ENCODE data around the gene SELENOV. TPM values are rescaled to one million over a fixed set of nuclear protein-coding genes. Genes with fewer than 3 reads are reported as not detected.

The SELENOV gene
- total and polyA plus RNA-seq, 8 donors, result not detected

DNA sequence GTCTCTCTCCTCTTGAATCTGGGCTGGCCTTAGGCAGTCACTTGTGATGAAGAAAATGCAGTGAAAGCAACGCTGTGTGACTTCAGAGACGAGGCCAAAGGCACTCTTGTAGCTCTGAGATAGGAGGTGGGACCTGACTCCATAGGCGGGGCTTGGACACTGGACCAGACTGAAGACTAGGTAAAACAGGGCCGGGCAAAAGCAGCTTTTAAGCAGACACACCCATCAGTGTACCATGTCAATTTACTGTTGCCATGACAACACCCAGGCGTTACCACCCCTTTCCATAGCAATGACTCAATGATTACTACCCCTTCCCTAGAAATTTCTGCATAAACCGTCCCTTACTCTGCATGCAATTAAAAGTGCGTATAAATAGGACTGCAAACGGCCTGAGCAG is 31.7 kb downstream of the SELENOV start:
- WGBS, 2 donors, result 33 to 41% methylated on average over 8 of the region's 8 CpGs

DNA sequence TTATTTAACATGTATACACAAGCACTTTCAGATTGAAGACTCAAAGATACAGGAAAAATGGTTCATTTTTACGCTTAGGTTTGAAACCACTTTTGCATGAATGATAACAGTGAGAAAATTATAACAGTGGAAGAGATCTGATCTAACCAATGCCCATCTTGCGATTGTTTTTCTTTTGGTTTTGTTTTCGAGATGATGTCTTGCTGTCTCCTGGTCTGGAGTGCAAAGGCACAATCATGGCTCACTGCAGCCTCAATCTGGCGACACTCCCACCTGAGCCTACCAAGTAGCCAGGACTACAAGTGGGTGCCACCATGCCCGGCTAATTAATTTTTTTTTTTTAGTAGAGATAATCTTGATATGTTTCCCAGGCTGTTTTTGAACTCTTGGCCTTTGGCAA is 35.3 kb downstream of the SELENOV start:
- DNase-seq (no peak), FAIRE-seq (no peak), ATAC-seq (no peak)
- Histone ChIP-seq H3K9me3 (no peaks in the 10 kb centered on the region), H3K27ac (no peak overlapping the region), H3K27me3 (no peaks in the 10 kb centered on the region), H3K4me3 (no peak overlapping the region), H3K36me3 (no peaks in the 10 kb centered on the region), H3K4me1 (no peaks in the 10 kb centered on the region)
- TF ChIP-seq, protein P1, sequence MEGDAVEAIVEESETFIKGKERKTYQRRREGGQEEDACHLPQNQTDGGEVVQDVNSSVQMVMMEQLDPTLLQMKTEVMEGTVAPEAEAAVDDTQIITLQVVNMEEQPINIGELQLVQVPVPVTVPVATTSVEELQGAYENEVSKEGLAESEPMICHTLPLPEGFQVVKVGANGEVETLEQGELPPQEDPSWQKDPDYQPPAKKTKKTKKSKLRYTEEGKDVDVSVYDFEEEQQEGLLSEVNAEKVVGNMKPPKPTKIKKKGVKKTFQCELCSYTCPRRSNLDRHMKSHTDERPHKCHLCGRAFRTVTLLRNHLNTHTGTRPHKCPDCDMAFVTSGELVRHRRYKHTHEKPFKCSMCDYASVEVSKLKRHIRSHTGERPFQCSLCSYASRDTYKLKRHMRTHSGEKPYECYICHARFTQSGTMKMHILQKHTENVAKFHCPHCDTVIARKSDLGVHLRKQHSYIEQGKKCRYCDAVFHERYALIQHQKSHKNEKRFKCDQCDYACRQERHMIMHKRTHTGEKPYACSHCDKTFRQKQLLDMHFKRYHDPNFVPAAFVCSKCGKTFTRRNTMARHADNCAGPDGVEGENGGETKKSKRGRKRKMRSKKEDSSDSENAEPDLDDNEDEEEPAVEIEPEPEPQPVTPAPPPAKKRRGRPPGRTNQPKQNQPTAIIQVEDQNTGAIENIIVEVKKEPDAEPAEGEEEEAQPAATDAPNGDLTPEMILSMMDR (IDR thresholded peaks at IDR 0.05), result no peak
- intact Hi-C loops (cut with DNase I), result no loop called here
- 56 to 70% methylated on average over 5 of the region's 5 CpGs for WGBS, 2 donors

More for the DNA sequence above, 31.7 kb downstream of the SELENOV start:
- TF ChIP-seq, protein P1 (IDR thresholded peaks at IDR 0.05), result no peak
- Histone ChIP-seq H3K27me3 (no peaks in the 10 kb centered on the region), H3K27ac (no peak overlapping the region), H3K36me3 (no peaks in the 10 kb centered on the region), H3K4me1 (no peaks in the 10 kb centered on the region), H3K9me3 (no peaks in the 10 kb centered on the region), H3K4me3 (no peak overlapping the region)
- no peak for ATAC-seq
- DNase-seq, result no peak
- no peak for FAIRE-seq
- intact Hi-C loops (cut with DNase I), result loop anchor here in 1 of 3 donors (5.0 kb wide), 1 partner anchor 126 kb away; no protein-coding TSS in a partner anchor

DNA sequence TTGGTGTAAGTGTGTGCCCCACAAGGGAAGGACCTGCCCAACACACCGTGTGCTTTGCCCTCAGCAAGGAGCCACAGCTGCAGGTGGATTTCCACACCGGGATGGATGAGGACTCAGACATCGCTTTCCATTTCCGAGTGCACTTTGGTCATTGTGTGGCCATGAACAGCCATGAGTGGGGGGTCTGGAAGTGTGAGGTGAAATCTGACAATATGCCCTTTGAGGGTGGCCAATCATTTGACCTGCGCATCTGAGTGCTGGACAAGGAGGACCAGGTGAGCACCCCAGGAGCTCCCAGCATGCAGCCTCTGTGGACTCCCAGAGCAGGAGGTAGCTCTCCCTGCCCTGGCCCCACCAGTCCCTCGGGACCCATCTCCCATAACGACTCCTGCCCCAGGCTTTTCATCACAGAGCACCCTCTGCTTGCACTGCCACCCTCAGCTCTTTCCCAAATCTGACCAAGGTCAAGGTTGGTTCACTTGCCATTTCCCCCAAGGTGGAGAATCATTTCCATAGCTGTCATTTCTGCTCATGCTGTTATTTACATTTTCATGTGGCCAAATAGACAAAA is 38.2 kb downstream of the SELENOV start:
- DNase-seq, result no peak
- no peak overlapping the region for H3K27ac ChIP-seq
- no peaks in the 10 kb centered on the region for H3K27me3 ChIP-seq
- 43 to 57% methylated on average over 7 of the region's 7 CpGs for WGBS, 2 donors
- no peak for FAIRE-seq
- H3K36me3 ChIP-seq, result no peaks in the 10 kb centered on the region
- intact Hi-C loops (cut with DNase I), result no loop called here
- no peaks in the 10 kb centered on the region for H3K4me1 ChIP-seq
- no peak for ATAC-seq
- no peaks in the 10 kb centered on the region for H3K9me3 ChIP-seq
- no peak overlapping the region for H3K4me3 ChIP-seq
- TF ChIP-seq, protein P1 (IDR thresholded peaks at IDR 0.05), result no peak

DNA sequence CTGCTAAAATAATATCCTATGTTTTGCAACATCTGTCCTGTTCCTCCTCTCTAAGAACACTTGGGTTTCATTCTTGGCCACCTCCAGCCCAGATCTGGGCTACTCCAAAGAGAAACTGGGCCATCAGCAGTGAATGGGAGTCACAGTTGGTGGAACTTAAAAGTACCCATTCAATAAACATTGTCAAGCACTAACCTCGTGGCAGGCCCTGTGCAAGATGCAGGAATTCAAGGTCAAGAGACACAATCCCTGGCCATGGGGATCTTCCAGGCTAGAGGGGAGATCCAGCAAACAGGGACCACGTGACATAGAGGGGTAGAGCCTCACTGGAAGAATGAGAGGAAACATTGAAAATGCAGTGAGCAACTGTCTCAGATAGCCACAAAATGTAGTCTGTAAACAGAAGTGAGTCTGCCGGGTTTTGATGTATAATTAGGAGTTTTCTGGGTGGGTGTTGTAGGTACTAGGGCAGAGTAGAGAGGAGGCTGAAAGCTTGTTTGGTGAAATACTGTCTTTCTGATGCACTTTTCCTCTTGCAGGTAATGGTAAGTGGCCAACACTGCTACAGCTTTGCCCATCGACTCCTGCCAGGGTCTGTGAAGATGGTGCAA is 39.9 kb downstream of the SELENOV start:
- H3K27me3 ChIP-seq, result no peaks in the 10 kb centered on the region
- H3K4me3 ChIP-seq, result no peak overlapping the region
- TF ChIP-seq, protein P1 (IDR thresholded peaks at IDR 0.05), result no peak
- no peaks in the 10 kb centered on the region for H3K9me3 ChIP-seq
- intact Hi-C loops (cut with DNase I), result loop anchor here in 1 of 3 donors (5.0 kb wide), 1 partner anchor 117 kb away; no protein-coding TSS in a partner anchor
- no peaks in the 10 kb centered on the region for H3K36me3 ChIP-seq
- no peak overlapping the region for H3K27ac ChIP-seq
- DNase-seq (no peak), FAIRE-seq (no peak), ATAC-seq (no peak)
- H3K4me1 ChIP-seq, result no peaks in the 10 kb centered on the region
- 47 to 62% methylated on average over 4 of the region's 4 CpGs for WGBS, 2 donors

DNA sequence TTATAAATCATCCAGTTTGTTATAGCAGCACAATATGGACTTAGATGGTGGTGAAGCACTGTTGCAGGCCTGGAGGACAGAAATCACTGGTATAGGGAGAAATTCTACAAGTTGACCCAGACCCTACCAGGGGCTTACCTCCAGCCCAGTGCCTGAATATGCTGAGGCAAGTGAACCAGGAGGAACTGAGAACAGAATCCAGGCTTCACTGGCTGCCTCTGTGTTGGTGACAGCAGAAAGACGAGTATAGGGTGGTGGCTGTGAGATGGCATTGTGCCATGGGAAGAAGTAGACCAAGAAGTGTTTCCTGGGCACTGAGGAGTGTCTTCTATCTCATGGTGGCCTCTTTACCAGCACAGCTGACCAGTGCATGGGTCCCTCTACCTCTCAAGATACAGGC is 40.9 kb downstream of the SELENOV start:
- intact Hi-C loops (cut with DNase I), result loop anchor here in 1 of 3 donors (5.0 kb wide), 1 partner anchor 116 kb away; no protein-coding TSS in a partner anchor
- DNase-seq, result no peak

More for the DNA sequence above, 40.9 kb downstream of the SELENOV start:
- H3K27me3 ChIP-seq, result no peaks in the 10 kb centered on the region
- ATAC-seq (no peak), FAIRE-seq (no peak)
- H3K36me3 ChIP-seq, result no peaks in the 10 kb centered on the region
- TF ChIP-seq, protein P1 (IDR thresholded peaks at IDR 0.05), result no peak
- WGBS, 2 donors, result 40 to 48% methylated on average over 1 of the region's 1 CpG
- no peak overlapping the region for H3K27ac ChIP-seq
- H3K9me3 ChIP-seq, result no peaks in the 10 kb centered on the region
- H3K4me3 ChIP-seq, result no peak overlapping the region
- no peaks in the 10 kb centered on the region for H3K4me1 ChIP-seq
